SH-SY5Y (cell line): ENCODE measurements around the gene CDH20.

Experiments
- GATA2 ChIP-seq: IDR thresholded peaks from 2 replicates; pipeline ENCODE4 v1.6.1; 2011; ENCODE audit warnings: mild to moderate bottlenecking, low read depth, low read length
- GATA3 ChIP-seq: IDR thresholded peaks from 2 replicates; pipeline ENCODE4 v1.6.1; 2011; ENCODE audit warnings: low read depth, mild to moderate bottlenecking, low read length, moderate library complexity

DNA sequence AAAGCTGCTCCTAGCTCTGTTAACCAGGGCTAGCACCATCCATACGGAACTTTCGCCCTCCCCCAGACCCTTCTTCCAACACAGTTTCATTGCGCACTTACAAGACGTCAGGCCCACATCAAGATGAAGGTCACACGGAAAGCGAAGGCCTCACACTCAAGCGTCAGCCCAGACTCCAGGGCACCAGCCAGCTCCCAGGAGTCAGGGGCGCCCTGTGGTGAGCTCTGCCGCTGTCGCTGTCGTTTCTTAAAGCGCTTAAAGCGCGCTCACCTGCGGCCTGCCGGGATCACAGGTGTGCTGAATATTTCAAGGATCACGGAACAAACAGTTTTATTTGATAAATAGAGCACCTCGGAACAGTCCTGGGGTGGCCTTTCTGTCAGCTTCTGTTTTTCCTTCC lies 163.1 kb downstream of the CDH20 start:
- TF ChIP-seq GATA2 (no peak), GATA3 (no peak)
